ENCODE results near the gene RIMBP2.

DNA sequence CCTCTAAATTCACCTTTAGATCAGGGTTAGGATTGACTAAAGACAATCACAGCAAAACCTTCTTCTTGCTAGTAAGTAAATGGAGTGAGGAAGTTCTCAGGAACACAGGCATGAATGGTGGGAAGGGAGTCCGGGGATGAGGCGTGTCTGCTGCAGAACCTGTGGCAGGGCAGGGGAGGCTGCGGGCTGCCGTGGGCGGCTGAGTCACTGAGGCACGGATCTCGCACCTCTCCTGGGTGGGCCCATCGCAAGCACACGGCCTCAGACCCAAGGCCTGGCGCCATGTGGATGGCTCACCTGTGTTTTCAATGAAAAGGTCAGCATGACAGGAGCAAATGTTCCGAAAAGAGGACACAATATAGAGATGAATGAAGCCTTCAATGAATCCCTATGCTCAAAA lies 293.0 kb downstream of the RIMBP2 start:
- TF ChIP-seq, protein P1, sequence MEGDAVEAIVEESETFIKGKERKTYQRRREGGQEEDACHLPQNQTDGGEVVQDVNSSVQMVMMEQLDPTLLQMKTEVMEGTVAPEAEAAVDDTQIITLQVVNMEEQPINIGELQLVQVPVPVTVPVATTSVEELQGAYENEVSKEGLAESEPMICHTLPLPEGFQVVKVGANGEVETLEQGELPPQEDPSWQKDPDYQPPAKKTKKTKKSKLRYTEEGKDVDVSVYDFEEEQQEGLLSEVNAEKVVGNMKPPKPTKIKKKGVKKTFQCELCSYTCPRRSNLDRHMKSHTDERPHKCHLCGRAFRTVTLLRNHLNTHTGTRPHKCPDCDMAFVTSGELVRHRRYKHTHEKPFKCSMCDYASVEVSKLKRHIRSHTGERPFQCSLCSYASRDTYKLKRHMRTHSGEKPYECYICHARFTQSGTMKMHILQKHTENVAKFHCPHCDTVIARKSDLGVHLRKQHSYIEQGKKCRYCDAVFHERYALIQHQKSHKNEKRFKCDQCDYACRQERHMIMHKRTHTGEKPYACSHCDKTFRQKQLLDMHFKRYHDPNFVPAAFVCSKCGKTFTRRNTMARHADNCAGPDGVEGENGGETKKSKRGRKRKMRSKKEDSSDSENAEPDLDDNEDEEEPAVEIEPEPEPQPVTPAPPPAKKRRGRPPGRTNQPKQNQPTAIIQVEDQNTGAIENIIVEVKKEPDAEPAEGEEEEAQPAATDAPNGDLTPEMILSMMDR (IDR thresholded peaks at IDR 0.05), result no peak
- no peak for TF ChIP-seq ZFX (IDR thresholded peaks at IDR 0.05; ENCODE audit: borderline replicate concordance)
